GM18873 (cell line): Measurements from ENCODE around the gene SMARCD3.

Experiments used
- ATAC-seq: cut with Tn5 transposase; IDR thresholded peaks from one replicate; pipeline ENCODE4 v1.9.1; 2021; ENCODE audit warnings: mild to moderate bottlenecking, moderate library complexity, moderate number of reproducible peaks; ENCODE audit not compliant: unreplicated experiment, low FRiP score

SMARCD3 gene

DNA sequence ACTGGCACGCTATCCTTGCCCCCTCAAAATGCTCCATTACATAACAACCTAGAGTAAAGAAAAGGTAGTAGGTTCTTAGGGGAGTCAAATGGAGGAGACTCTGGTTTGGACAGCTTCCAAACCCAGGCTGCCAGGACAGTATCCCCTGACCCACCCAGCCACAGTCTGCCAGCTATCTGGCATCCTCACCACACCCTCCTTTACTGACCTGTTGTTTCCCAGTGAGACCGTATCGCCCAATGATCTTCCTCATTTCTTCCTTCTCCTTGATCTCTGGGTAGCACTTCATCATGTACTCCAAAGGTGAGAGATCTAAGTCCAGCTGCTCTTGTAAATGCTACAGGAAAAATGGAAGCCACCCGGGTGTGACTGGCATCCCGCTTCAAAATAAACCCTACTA, 33.1 kb downstream of the SMARCD3 start:
- ATAC-seq: no peak

DNA sequence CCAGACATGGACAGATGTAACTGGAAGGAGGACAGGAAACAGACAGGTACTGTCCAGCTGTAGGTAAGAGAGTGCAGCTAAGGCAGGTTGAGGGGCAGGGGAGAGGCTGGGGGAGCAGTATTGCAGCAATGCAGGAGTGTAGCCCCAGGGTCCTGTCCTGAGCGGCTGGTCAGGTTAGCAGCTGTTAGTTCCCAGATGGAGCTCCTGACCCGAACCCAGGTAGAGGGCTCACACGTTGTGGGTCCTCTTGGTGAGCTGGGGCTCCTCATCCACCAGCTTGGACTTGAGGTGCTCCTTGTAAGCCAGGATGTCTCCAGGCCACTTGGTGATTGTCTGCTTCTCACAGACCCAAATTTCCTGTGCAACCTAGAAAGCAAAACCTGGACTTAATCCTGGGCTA, 34.7 kb downstream of the SMARCD3 start:
- no peak for ATAC-seq

DNA sequence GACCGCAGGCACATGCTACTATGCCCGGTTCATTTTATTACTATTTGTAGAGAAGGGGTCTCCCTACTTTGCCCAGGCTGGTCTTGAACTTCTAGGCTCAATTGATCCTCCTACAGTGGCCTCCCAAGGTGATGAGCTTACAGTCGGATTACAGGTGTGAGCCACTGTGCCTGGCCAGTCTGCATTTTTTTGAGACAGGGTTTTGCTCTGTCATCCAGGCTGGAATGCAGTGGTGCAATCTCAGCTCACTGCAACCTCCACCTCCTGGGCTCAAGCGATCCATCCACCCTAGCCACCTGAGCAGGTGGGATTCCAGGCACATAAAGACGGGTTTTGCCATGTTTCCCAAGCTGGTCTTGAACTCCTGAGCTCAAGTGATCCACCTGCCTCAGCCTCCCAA, 35.9 kb downstream of the SMARCD3 start:
- ATAC-seq: no peak

DNA sequence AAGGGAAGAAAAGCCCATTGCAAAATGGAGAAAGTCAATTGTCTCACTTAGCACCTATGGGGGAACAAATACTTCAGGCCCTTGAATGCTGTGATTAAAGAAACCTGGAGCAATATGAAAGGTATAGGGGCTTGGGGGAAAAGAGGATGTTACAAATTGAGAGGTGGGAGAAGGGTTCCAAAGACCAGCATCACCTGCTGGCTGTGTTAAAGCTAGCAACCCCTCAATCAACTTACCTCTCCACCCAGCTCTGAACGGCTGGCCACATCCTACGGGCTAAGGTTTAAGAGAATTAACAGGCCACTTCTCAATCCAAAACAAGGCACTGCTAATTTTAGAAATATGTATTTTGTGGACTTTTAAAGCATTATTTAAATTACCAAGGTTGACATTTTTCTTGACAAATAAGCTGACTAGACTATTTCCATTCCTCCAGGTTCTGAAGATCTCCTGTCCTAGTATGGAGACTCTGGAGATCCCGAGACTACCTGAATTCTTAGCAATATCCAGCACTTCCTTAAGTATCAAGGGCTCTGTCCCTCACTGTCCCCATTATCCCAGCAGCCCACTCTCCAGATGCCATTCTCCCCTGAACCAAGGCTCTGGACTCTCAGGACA, 37.2 kb downstream of the SMARCD3 start:
- no peak for ATAC-seq

DNA sequence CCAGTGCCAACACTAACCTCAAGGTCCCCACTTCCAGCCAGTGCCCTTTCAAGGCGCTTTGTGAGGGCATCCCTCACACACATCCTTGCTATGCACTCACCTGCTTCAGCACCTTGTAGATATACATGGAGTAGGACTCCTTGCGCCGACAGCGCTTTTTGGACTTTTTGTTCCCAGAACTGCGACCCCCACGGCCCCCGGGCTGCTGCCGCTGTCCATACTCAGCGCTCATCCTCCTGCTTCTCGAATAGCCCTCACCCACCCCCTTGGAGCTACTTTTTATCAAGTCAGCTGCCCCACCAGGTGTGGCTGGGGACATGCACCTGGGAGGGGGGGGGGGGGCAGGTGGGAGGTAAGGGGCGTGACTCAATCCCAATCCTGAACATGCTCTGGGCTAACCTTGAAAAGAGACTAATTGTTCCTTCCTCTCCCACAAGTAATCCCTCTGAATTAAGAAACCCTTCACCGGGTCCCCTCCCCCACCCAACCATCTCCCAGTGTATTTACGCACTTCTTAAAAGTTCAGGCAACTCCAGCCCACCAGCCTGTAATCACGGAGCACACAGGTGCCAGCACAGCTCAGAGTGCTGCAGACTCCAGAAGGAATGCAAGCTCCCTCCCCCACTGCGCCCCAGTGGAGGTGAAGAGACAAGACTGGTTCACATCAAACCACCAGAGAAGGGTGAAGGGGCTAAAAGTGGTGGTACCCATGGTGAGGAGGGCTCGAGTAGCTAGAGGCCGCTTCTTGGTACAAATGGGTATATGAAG, 38.2 kb downstream of the SMARCD3 start, which contains the start of gene H2BK1:
Gene H2BK1 (minus strand): TSS at position 402 of the 768 bp plus-strand sequence. CDS start 170 bp downstream, at position 232.
- ATAC-seq: no peak

DNA sequence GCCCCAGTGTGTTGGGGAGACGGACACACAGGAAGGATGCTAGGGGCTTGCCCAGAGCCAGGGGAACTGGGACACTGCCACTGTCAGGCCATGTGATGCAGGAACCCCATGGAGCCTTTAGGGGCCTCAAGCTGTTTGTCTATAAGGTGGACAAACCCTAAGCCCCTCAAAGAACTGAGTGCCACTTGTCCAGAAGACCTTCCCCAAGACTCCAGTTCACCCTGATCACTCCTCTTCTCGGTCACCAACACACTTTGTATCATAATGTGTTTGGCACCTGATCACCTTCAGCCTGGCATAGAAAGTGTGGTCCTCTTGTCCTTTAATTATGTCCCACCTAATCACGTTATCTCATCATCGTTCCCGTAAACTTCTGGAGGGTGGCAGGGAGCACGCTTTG, 38.9 kb downstream of the SMARCD3 start:
- no peak for ATAC-seq

DNA sequence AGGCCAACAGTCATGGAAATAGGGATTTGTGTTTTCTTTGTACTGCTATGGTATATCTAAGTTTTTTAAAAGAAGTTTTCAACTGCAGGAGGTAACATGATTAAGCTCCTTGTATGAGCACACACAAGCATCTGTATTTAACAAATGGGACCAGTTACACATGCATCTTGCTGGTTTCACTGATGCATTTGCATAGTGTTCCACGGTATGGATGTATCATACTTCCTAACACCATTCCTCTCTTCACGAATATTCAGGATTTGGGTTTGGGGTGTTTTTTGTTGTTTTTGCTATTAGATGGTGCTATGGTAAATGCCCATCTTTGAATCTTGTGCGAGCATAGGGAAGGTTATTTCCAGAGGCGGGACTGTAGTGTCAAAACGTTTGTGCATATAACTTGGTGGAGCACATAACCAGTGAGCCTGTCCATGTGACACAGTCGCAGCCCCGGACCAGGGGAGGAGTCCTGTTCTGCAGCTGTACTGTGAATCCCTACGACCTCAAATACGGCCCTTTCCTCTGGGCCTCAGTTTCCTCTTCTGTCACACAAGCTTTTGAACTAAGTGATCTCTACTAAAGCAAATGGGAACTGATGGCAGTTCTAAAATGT, 40.1 kb downstream of the SMARCD3 start:
- no peak for ATAC-seq

DNA sequence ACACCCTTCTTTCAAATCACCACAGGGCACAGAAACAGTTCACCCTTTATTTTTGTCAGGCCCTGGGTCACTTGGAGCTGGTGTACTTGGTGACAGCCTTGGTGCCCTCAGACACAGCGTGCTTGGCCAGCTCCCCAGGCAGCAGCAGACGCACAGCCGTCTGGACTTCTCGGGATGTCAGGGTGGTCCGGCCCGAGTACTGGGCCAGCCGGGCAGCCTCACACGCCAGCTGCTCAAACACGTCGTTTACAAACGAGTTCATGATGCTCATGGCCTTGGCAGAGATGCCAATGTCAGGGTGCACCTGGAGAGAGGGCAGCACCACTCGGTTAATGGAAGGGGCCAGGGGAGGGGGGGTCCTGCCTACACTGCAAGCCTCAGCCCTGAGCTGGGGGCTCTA, 40.7 kb downstream of the SMARCD3 start:
- ATAC-seq: no peak

DNA sequence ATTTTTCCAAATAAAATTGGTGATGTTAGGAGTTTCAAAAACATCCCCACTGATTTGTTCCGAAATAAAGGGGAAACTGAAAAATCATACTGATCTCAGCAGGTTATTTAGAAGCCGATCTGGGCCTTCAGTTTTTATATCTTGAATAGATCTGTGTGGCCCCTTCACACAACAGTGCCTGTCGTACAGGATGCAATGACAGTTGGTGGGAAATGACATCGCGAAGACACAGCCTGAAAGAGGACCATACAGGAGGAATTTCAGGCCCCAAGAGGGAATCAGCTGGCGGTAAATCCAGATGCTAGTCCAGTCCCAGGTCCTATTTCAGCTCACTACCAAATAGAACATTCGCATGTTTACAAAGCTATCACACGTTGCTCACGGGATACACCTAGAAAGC, 41.2 kb downstream of the SMARCD3 start:
- ATAC-seq: no peak

DNA sequence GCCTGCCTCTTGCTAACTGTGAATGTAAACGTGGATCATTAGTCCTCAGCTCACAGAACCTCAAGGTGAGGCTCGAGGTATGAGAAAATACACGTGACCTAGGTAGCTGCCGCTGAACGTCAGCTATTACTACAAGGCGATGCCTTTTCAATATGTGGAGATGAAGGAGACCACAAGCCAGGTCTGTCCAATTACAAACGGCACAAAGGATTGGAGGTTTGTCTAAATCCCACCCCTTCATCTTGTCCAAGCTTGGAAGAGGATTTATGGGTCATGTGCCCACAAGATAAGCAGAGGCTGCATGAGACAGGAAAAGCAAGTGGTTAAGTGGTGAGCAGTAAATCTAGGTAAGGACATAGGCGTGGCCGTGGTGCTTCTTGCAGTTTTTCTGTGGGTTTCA, 41.6 kb downstream of the SMARCD3 start:
- no peak for ATAC-seq

DNA sequence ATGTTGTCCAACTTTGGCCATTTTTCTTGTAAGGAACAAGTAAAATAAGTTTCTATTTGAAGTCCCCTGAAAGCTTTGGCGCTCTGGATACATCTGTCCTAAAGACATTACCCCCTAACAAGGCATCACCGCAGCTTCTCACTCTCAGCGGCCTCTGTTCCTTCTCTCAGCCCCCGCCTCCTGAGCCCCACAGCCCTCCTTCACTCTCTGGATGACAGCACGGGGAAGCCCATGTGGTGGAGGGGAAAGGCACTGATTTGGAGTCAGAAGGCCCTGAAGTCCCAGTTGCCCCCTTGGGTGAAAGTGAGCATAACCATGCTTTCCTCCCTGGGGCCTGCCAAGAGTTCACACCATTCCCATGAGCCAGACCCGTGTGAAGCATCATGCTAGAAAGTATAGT, 42.8 kb downstream of the SMARCD3 start:
- ATAC-seq: no peak

DNA sequence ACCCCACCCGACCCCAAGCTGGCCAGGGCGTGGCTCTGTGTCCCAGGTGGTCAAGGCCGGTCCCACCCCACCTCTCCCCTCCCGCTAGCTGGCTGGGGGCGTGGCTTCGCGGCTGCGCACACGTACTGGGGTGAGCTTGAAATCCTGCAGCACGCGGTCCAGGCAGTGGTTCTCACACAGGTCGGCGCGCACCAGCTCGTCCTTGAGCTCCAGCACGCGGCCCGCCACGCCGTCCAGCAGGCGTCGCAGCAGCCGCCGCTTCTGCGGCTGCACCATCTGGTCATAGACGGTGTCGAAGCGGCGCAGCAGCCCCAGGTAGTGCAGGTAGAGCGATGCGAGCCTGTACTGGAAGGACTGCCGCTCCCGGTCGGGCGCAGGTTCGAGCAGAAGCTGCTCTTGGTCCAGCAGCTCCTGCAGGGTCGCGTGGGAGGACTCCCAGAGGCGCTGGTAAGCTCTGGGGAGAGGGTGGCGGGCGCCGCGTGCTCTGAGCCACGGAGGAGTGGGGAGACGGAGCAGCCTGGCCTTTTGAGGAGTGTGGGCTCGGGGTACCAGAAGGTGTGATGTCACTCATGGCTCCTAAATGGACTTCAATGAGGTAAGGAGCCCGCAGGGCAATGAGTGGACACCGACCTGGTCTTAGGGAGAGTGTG, 44.0 kb downstream of the SMARCD3 start:
- no peak for ATAC-seq

DNA sequence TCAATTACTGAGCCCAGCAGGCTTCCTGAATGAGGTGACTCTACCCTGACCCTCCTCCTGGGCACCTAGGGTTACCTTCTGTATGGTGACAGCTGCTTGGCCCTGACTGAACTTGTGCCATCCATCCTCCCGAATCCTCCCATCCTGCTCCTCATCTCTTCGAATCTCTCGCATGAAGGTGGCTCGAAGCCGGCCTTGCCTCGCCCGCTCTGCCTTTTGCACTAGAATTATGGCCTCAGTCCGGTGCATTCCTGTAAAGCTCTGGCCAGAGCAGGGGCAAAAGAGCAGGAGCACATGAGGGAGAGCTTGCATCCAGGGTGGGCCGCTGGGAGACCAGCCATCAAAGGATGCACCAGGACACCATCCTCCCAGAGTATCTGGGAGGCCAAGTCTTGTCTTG, 45.7 kb downstream of the SMARCD3 start:
- no peak for ATAC-seq

DNA sequence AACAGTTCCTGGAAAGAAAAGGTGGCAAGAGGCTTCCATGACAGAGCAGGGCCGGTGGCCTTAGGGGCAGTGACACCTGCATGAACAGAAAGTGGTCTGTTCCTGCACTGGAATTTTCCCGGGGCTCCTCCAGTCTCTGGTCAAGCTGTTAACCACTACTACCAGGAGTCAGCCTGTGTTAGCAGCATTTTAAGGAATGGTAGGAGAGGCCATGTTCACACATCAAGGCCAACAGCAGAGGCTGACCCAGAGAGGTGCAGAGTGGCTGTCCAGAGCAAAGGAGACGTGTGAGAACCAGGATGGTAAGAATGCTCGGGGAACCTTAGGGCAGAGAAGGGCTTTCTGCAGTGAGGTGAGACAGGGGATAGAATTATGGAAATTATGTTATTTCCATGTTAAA, 46.7 kb downstream of the SMARCD3 start:
- no peak for ATAC-seq

DNA sequence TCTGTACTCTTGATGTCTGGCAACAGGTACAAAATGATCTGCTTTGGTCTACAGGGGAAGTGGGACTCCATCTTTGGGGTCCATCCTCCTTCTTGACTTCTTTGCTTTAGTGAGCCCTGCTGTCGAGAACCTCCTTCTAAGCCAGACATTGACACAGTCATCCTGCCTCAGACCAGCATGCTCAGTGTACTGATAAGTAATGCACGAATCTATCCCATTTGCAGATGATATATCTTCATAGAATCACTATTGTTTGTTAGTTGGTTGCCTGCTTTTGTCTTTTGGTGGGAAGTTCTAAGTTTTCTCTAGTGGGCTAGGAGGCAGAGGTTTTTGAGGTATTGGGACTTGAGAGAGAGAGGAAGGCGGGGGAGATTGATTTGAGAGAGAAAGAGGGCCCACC, 47.1 kb downstream of the SMARCD3 start:
- no peak for ATAC-seq

DNA sequence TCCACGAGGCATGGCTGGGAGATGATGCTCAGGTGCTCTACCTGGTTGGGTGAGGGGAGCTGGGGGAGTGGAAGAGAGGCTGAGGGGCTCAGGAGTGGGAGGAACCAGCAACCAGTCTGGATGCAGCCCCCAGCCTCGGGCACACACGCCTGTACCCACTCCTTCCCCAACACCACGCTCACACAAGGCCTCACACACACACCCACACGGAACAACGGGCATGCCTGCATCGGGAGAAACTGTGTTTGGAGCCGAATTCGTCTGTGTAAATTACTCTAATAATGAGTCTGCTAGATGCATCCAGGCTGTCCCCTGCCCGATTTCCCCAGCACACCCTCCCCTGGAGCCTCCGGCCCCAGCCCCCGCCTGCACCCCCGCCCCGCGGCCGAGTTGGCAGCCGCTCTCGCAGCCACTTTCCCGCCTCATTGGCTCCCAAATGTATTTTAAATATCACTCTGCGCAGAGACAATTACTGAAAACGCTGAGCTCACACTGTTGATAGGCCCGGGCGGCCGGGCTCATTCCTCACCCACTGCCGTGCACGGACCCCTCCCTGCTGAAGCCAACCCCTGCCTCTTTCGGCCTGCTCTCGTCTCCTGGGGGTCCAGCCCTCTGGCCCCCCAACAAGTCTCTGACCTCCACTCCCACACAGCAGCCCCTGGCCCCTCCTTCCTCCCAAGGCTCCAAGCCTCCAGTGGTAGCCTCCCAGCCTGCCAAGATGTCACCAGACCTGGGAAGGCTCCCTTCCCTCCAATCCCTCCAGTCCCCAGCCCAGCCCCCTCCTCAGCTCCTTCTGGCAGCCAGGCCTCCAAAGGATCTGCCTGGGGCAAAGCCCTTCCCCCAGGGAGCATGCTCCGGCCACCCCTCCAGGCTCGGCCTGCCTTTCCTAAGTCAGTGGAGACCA, 49.3 kb downstream of the SMARCD3 start:
- ATAC-seq: no peak

DNA sequence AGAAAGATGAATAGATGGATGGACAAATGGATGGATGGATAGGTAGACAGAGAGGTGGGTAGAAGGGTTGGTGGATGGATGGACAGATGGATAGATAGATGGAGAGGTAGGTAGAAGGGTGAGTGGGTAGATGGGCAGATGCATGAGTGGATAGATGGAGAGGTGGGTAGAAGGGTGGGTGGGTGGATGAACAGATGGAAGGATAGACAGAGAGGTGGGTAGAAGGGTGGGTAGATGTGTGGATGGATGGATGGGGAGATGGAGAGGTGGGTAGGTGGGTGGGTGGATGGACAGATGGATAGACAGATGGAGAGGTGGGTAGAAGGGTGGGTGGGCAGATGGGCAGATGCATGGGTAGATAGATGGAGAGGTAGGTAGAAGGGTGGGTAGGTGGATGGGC, 50.6 kb downstream of the SMARCD3 start:
- no peak for ATAC-seq

DNA sequence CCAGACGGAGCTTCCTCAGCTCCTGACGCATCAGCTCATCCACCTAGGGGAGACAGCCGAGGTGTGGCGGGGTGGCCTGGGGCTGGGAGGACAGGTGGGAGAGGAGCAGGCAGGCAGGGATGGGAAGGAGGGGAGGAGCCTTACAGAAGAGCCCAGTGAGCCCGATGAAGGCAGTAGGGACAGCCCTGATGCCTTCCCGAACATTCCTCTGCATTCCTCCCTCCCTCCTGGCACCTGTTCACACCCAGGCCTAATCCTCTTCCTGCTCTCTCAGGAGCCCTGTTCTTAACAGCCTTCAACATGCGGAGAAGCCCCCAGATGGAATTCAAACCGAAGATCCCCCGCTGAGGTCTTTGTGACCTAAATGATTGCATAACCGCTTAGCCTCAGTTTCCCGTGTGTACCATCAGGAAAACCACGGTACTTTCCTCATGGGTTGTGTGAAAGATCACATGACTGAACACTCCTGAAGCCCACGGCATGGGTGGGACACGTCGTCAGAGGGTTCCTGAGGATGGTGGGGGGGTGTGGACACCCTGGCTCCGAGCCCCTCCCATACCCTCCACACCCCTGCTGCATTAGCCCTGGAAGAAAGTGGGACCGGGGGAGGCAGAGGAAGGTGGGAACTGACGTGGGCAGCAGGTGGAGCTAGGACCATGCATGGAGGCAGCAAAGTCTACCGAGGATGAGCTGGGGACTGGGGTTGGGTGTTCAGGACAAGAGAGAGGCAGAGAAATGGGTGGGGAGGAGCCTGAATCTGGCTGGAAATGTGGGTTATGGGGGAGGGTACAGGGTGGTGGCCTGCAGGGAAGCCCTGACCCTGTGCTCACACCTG, 52.7 kb downstream of the SMARCD3 start:
- no peak for ATAC-seq

DNA sequence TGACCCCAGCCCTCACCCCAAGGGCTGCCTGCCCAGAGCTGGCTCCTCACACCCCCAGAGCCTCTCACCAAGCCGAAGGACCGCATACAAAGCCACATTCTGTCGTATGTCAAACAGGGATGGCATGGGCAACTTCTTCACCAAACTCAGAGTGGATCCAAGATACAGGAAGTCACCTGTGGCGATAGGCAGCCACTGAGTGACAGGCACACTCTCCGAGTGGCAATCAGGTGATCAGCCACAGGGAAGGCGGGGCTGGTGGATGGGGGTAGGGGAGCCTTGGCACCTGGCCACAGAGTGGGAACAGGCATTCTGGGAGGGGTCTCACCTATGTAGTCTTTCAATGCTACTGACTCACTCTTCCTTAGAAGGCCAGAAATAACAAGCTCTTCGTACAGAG, 54.3 kb downstream of the SMARCD3 start:
- ATAC-seq: no peak
